PFSK-1 (cell line): Measurements from ENCODE around the gene TRPC4.

Source experiments
- FOXP2 ChIP-seq: optimal IDR thresholded peaks from 2 replicates; pipeline ENCODE3; 2011; ENCODE audit warnings: borderline replicate concordance, control low read depth, inconsistent platforms; ENCODE audit not compliant: insufficient read depth; ENCODE audit errors: extremely low read length, extremely low read depth
- POLR2AphosphoS5 ChIP-seq: IDR thresholded peaks from 2 replicates; pipeline ENCODE4 v1.6.1; 2012; ENCODE audit warnings: low read depth, mild to moderate bottlenecking, control low read depth, low read length, moderate library complexity
- TF ChIP-seq, protein P1 (sequence below), 2 experiments: IDR thresholded peaks; 2 replicates each; pipeline versions ENCODE4 v1.6.1 to v1.8.0; 2011 to 2012; ENCODE audit warnings: low read depth in 2 of 2, low read length in 2 of 2, control low read depth in 1 of 2, inconsistent platforms in 1 of 2, mild to moderate bottlenecking in 1 of 2, moderate library complexity in 1 of 2; ENCODE audit not compliant: insufficient read depth in 1 of 2

DNA sequence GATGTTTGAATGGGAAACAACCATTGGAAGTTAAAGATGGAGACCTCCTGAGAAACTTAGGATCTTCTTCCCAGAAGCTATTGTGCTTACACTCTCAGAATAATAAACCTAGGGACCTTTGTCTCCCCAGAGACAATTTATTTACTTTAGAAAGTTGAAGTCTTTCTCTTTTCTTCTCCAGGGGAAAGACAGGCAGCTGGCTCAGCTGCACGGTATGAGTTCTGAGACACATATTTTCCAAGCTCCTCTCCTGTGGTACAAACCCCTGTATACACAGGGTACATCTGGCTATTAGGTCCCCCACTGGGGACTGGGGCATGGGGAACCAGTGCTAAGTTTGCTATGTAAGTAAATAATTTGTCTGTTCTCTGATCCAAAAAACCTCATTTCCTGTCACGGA lies 203.5 kb downstream of the TRPC4 start:
- no peak for TF ChIP-seq FOXP2
- TF ChIP-seq, protein P1, sequence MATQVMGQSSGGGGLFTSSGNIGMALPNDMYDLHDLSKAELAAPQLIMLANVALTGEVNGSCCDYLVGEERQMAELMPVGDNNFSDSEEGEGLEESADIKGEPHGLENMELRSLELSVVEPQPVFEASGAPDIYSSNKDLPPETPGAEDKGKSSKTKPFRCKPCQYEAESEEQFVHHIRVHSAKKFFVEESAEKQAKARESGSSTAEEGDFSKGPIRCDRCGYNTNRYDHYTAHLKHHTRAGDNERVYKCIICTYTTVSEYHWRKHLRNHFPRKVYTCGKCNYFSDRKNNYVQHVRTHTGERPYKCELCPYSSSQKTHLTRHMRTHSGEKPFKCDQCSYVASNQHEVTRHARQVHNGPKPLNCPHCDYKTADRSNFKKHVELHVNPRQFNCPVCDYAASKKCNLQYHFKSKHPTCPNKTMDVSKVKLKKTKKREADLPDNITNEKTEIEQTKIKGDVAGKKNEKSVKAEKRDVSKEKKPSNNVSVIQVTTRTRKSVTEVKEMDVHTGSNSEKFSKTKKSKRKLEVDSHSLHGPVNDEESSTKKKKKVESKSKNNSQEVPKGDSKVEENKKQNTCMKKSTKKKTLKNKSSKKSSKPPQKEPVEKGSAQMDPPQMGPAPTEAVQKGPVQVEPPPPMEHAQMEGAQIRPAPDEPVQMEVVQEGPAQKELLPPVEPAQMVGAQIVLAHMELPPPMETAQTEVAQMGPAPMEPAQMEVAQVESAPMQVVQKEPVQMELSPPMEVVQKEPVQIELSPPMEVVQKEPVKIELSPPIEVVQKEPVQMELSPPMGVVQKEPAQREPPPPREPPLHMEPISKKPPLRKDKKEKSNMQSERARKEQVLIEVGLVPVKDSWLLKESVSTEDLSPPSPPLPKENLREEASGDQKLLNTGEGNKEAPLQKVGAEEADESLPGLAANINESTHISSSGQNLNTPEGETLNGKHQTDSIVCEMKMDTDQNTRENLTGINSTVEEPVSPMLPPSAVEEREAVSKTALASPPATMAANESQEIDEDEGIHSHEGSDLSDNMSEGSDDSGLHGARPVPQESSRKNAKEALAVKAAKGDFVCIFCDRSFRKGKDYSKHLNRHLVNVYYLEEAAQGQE (IDR thresholded peaks at IDR 0.05; ENCODE audit: insufficient read depth in 1 of 2, low read depth in 2 of 2, low read length in 2 of 2): no peak
- no peak for TF ChIP-seq POLR2AphosphoS5
